Transverse colon (tissue), 4 donors: ENCODE results near the gene CCNL1. TPM values are rescaled to one million over a fixed set of nuclear protein-coding genes. Genes with fewer than 3 reads are reported as not detected.

Source experiments
- DNase-seq: peaks from one replicate; pipeline ENCODE4 v3.0.0-alpha.2; 2019
- H3K27ac ChIP-seq, 4 donors: fragments of 200-600 bp; sonication (generic); 2 replicates each; pipeline ENCODE4 v1.5.1; 2016 to 2018; ENCODE audit warnings: inconsistent platforms in 4 of 4
- H3K27me3 ChIP-seq: fragments of 200-600 bp; sonication (generic); 2 replicates; pipeline ENCODE4 v1.5.1; 2017; ENCODE audit warnings: inconsistent platforms
- H3K36me3 ChIP-seq, 4 donors: fragments of 200-600 bp; sonication (generic); 2 replicates each; pipeline ENCODE4 v1.5.1; 2017 to 2019; ENCODE audit warnings: inconsistent platforms in 4 of 4
- H3K4me1 ChIP-seq, 4 donors: fragments of 200-600 bp; sonication (generic); 2 replicates each; pipeline ENCODE4 v1.5.1; 2017 to 2020; ENCODE audit warnings: inconsistent platforms in 4 of 4
- H3K4me3 ChIP-seq, 4 donors: fragments of 200-600 bp; sonication (generic); 1 replicate in 1 of 4; 2 replicates in 3 of 4; pipeline versions ENCODE4 v1.5.1 to v1.6.1; 2017 to 2019; ENCODE audit warnings: inconsistent platforms in 4 of 4
- H3K9me3 ChIP-seq, 2 donors: fragments of 200-600 bp; sonication (generic); 2 replicates each; pipeline ENCODE4 v1.5.1; 2017 to 2019; ENCODE audit warnings: inconsistent platforms in 2 of 2
- CTCF ChIP-seq, 5 experiments: fragments of 200-600 bp in 3 of 5; fragments of 450-650 bp in 2 of 5; sonication (generic) in 3 of 5; IDR thresholded peaks; 1 replicate in 2 of 5; 2 replicates in 3 of 5; pipeline ENCODE4 v1.5.1; 2016 to 2017; ENCODE audit warnings: antibody characterized with exemption in 5 of 5, inconsistent platforms in 3 of 5, mild to moderate bottlenecking in 2 of 5, moderate library complexity in 1 of 5
- EP300 ChIP-seq: sonication (generic); formaldehyde crosslinking; IDR thresholded peaks from one replicate; pipeline ENCODE4 v1.6.1; 2017; ENCODE audit warnings: antibody characterized with exemption, low read depth
- POLR2A ChIP-seq: fragments of 450-650 bp; IDR thresholded peaks from one replicate; pipeline ENCODE4 v1.6.1; 2016; ENCODE audit warnings: antibody characterized with exemption, mild to moderate bottlenecking, moderate library complexity
- POLR2AphosphoS5 ChIP-seq, 3 donors: sonication (generic); formaldehyde crosslinking; IDR thresholded peaks; one replicate each; pipeline ENCODE4 v1.6.1; 2016; ENCODE audit warnings: antibody characterized with exemption in 3 of 3
- WGBS, 2 donors: methylation state at CpG; one replicate each; pipeline ENCODE4 v1.1.5; 2018; ENCODE audit warnings: low coverage in 1 of 2; 5-methylcytosine and 5-hydroxymethylcytosine counted together
- in situ Hi-C, 4 donors: fragments of 200-750 bp; cut with MboI; loops; one replicate each; pipeline versions ENCODE4 v1.15.0 to v1.15.1; 2017; ENCODE audit warnings: low sequenced_read_pairs in 3 of 4, low pct_ligation_motif_present in 1 of 4, low pct_unique_long_range_greater_than_20kb in 1 of 4
- intact Hi-C: fragments of 100-400 bp; cut with DNase I; formaldehyde crosslinking; loops from one replicate; pipeline ENCODE4 v1.15.1; 2023; ENCODE audit warnings: low total_unique reads
- total RNA-seq, 4 donors: library from RNA; depleted of rRNA; stranded (reverse); fragments of >200 nt; gene quantifications; one replicate each; pipeline ENCODE4 v1.1.0, GENCODE V29; 2016

CCNL1 gene
- total RNA-seq, 4 donors from 2014 or later = 288 to 422 (median 308) TPM

- Histone ChIP-seq H3K36me3 (peaks cover 0 to 88% (median 33%) of the 10 kb centered on the region in 4 donors), H3K4me3 (no peak overlapping the region), H3K4me1 (no peaks in the 10 kb centered on the region), H3K9me3 (no peaks in the 10 kb centered on the region), H3K27me3 (no peaks in the 10 kb centered on the region), H3K27ac (no peak overlapping the region)
- intact Hi-C loops (no loop called here), in situ Hi-C loops (no loop called here)
- TF ChIP-seq POLR2AphosphoS5 (IDR thresholded peaks at IDR 0.05) (no peak), CTCF (IDR thresholded peaks at IDR 0.05) (no peak), POLR2A (no peak), EP300 (no peak)
- DNase-seq = no peak
- 90 to 93% methylated on average over 5 of the region's 5 CpGs for WGBS, 2 donors
Measured at GRCh38 chr3:157147099-157147803, 12.7 kb downstream of the CCNL1 start.

GRCh38 chr3:157145606-157146322 is 14.2 kb downstream of the CCNL1 start:
- no peak for DNase-seq
- in situ Hi-C loops = no loop called here
- WGBS, 2 donors = 60 to 74% methylated on average over 1 to 2 of the region's 2 CpGs

GRCh38 chr3:157142315-157142714 is 17.6 kb downstream of the CCNL1 start:
- in situ Hi-C loops = no loop called here
- no peak for DNase-seq
- no peaks in the 10 kb centered on the region for H3K9me3 ChIP-seq
- no peak overlapping the region for H3K27ac ChIP-seq
- no peak overlapping the region for H3K4me3 ChIP-seq
- peaks cover under 1 to 8% (median 2%) of the 10 kb centered on the region in 4 donors for H3K4me1 ChIP-seq
- TF ChIP-seq EP300 (no peak), CTCF (IDR thresholded peaks at IDR 0.05) (no peak)
- no peaks in the 10 kb centered on the region for H3K27me3 ChIP-seq
- intact Hi-C loops = no loop called here
- peaks cover 0 to 43% (median 8%) of the 10 kb centered on the region in 4 donors for H3K36me3 ChIP-seq
- 75 to 79% methylated on average over 4 to 5 of the region's 5 CpGs for WGBS, 2 donors

More at GRCh38 chr3:157145606-157146322, 14.2 kb downstream of the CCNL1 start:
- Histone ChIP-seq H3K4me1 (no peaks in the 10 kb centered on the region), H3K4me3 (no peak overlapping the region), H3K27ac (no peak overlapping the region), H3K27me3 (no peaks in the 10 kb centered on the region), H3K9me3 (no peaks in the 10 kb centered on the region), H3K36me3 (peaks cover 0 to 78% (median 25%) of the 10 kb centered on the region in 4 donors)
- no peak for TF ChIP-seq CTCF (IDR thresholded peaks at IDR 0.05)
- TF ChIP-seq POLR2A = no peak
- no peak for TF ChIP-seq EP300
- TF ChIP-seq POLR2AphosphoS5 (IDR thresholded peaks at IDR 0.05) = no peak
- intact Hi-C loops = no loop called here

- 85 to 89% methylated on average over 8 of the region's 8 CpGs for WGBS, 2 donors
- intact Hi-C loops (loop anchor here (10.0 kb wide), 1 partner anchor 595 kb away; no protein-coding TSS in a partner anchor), in situ Hi-C loops (loop anchor here in 2 of 4 donors (10.0 kb wide), 1 partner anchor 55 kb away; no protein-coding TSS in a partner anchor)
- Histone ChIP-seq H3K4me3 (no peak overlapping the region), H3K9me3 (no peaks in the 10 kb centered on the region), H3K27me3 (no peaks in the 10 kb centered on the region), H3K4me1 (peaks cover 22 to 31% (median 23%) of the 10 kb centered on the region in 4 donors), H3K36me3 (peaks cover 0 to 23% (median 4%) of the 10 kb centered on the region in 4 donors), H3K27ac (no peak overlapping the region)
- DNase-seq = no peak
- TF ChIP-seq CTCF (IDR thresholded peaks at IDR 0.05) = no peak
- TF ChIP-seq POLR2AphosphoS5 (IDR thresholded peaks at IDR 0.05) = no peak
- no peak for TF ChIP-seq POLR2A
- TF ChIP-seq EP300 = no peak
Measured at GRCh38 chr3:157139938-157140534, 19.9 kb downstream of the CCNL1 start.
